ENCODE results near the gene FAM47E. TPM values are rescaled to one million over a fixed set of nuclear protein-coding genes. Genes with fewer than 3 reads are reported as not detected.
"Not testable (repeated sequence)": the region's sequence is repeated elsewhere in the genome, so short reads cannot be mapped to it uniquely, and the experiment has no call there.

The FAM47E gene
- total RNA-seq, 2 donors from 2014 or later, result 1.4 TPM

GRCh38 chr4:76219299-76220055 is 32.0 kb upstream of the FAM47E start:
- intact Hi-C loops (cut with DNase I), result no loop called here
- no peak for DNase-seq (ENCODE audit: low spot score)

- intact Hi-C loops (cut with DNase I), result no loop called here
Measured at GRCh38 chr4:76224171-76224570, 27.4 kb upstream of the FAM47E start.

GRCh38 chr4:76226418-76226817 is 25.1 kb upstream of the FAM47E start:
- no peak for DNase-seq (ENCODE audit: low spot score)
- intact Hi-C loops (cut with DNase I), result no loop called here

More at GRCh38 chr4:76224171-76224570, 27.4 kb upstream of the FAM47E start:
- no peak for DNase-seq (ENCODE audit: low spot score)

- no peak for DNase-seq (ENCODE audit: low spot score)
- intact Hi-C loops (cut with DNase I), result no loop called here
Measured at GRCh38 chr4:76232681-76233080, 18.8 kb upstream of the FAM47E start.

- no peak for DNase-seq (ENCODE audit: low spot score)
- intact Hi-C loops (cut with DNase I), result no loop called here
Measured at GRCh38 chr4:76233083-76233482, 18.4 kb upstream of the FAM47E start.

- intact Hi-C loops (cut with DNase I), result no loop called here
- DNase-seq (ENCODE audit: low spot score), result no peak
Measured at GRCh38 chr4:76233529-76233928, 18.0 kb upstream of the FAM47E start.

GRCh38 chr4:76233967-76234678 is 17.4 kb upstream of the FAM47E start:
- intact Hi-C loops (cut with DNase I), result no loop called here
- no peak for DNase-seq (ENCODE audit: low spot score)

- DNase-seq (ENCODE audit: low spot score), result no peak
- intact Hi-C loops (cut with DNase I), result no loop called here
Measured at GRCh38 chr4:76234679-76235044, 16.9 kb upstream of the FAM47E start.

GRCh38 chr4:76235407-76235806 is 16.1 kb upstream of the FAM47E start:
- DNase-seq (ENCODE audit: low spot score), result no peak
- intact Hi-C loops (cut with DNase I), result no loop called here

GRCh38 chr4:76235915-76236314 is 15.6 kb upstream of the FAM47E start:
- no peak for DNase-seq (ENCODE audit: low spot score)
- intact Hi-C loops (cut with DNase I), result no loop called here

GRCh38 chr4:76238236-76238635 is 13.3 kb upstream of the FAM47E start:
- intact Hi-C loops (cut with DNase I), result no loop called here

GRCh38 chr4:76238701-76239100 is 12.8 kb upstream of the FAM47E start:
- intact Hi-C loops (cut with DNase I), result no loop called here
- no peak for DNase-seq (ENCODE audit: low spot score)

More at GRCh38 chr4:76238236-76238635, 13.3 kb upstream of the FAM47E start:
- DNase-seq (ENCODE audit: low spot score), result no peak

GRCh38 chr4:76240236-76240635 is 11.3 kb upstream of the FAM47E start:
- no peak for DNase-seq (ENCODE audit: low spot score)
- intact Hi-C loops (cut with DNase I), result no loop called here

- DNase-seq (ENCODE audit: low spot score); intact Hi-C loops (cut with DNase I): not testable (repeated sequence)
Measured at GRCh38 chr4:76243877-76244276, 7.6 kb upstream of the FAM47E start.

- intact Hi-C loops (cut with DNase I), result no loop called here
- no peak for DNase-seq (ENCODE audit: low spot score)
Measured at GRCh38 chr4:76246025-76246424, 5.5 kb upstream of the FAM47E start.

- intact Hi-C loops (cut with DNase I), result no loop called here
- DNase-seq (ENCODE audit: low spot score), result no peak
Measured at GRCh38 chr4:76246852-76247251, 4.7 kb upstream of the FAM47E start.

- no peak for DNase-seq (ENCODE audit: low spot score)
- intact Hi-C loops (cut with DNase I), result no loop called here
Measured at GRCh38 chr4:76250962-76251361, 559 bp upstream of the FAM47E start.

GRCh38 chr4:76252271-76252653 is 741 bp downstream of the FAM47E start:
- DNase-seq (ENCODE audit: low spot score), result no peak
- intact Hi-C loops (cut with DNase I), result no loop called here

- no peak for DNase-seq (ENCODE audit: low spot score)
- intact Hi-C loops (cut with DNase I), result no loop called here
Measured at GRCh38 chr4:76253511-76253910, 2.0 kb downstream of the FAM47E start.

- DNase-seq (ENCODE audit: low spot score), result no peak
- intact Hi-C loops (cut with DNase I), result no loop called here
Measured at GRCh38 chr4:76256032-76256431, 4.5 kb downstream of the FAM47E start.

- no peak for DNase-seq (ENCODE audit: low spot score)
- intact Hi-C loops (cut with DNase I), result no loop called here
Measured at GRCh38 chr4:76256968-76257367, 5.4 kb downstream of the FAM47E start.
